ENCODE results near the gene CEL. TPM values are rescaled to one million over a fixed set of nuclear protein-coding genes. Genes with fewer than 3 reads are reported as not detected.

CEL gene
- total RNA-seq, 2 experiments from 2014 or later: 1.2 to 1.8 TPM

DNA sequence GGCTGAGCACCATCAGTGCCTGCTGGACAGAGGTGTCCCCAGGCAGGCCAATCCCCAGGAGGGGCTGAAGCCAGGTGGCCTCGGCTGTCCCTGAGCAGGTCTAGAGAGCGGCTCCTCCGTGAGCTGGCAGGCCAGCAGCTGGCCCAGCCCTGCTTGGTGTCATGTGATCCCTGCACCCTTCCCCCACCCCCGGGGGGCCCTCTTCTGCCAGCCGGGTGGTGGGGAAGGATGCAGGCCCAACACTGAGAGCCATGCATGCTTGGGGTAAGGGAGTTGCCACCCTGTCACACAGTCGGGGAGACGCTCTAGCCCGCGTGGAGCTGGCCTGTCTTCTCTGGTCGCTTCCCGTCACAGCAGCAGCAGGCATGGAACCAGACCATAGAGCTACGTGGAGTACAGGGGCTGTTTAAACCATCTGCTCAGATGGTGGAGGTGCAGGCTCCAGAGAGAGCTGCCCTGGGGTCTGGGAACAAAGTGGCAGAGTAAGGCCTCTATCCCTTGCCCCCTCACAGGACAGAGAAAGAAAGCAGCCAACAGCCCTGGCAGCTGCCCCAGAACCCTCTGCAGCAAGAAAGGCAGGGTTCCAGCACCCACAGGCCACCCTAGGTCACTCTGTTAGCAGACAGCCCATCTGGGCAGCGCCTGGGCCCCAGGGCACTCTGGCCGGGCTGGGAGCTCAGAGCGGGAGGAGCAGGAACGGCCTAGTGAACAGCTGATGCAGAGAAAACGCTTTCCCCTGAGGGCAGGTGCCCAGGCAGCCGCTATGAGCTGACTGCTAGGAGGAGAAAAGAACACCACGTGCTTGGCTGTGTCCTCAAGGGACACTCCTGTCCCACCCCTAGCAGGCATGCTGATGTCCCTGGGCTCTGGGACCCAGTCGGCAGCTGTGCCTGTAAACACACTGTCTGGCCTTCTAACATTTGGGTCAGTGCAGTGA, 52.4 kb downstream of the CEL start:
- Histone ChIP-seq H3K79me2 (ENCODE audit: insufficient read depth, low read depth, low read length) (no peaks in the 10 kb centered on the region), H2AFZ (ENCODE audit: low read length) (no peak overlapping the region), H3K9me3 (ENCODE audit: low read length) (no peaks in the 10 kb centered on the region), H3K4me3 (ENCODE audit: low read depth, low read length, poor library complexity, severe bottlenecking) (no peak overlapping the region), H3K36me3 (ENCODE audit: insufficient read depth, low read length) (peaks cover 3% of the 10 kb centered on the region; the same call in 1 of the 2 replicates), H4K20me1 (ENCODE audit: insufficient read depth, low read length) (no peaks in the 10 kb centered on the region; the same call in 1 of the 2 replicates), H3K4me2 (ENCODE audit: low read length) (no peak overlapping the region), H3K4me1 (ENCODE audit: insufficient read depth, low read length, poor library complexity, severe bottlenecking) (peaks cover 11% of the 10 kb centered on the region), H3K27ac (ENCODE audit: low read depth, low read length, poor library complexity, severe bottlenecking) (no peak overlapping the region), H3K9me2 (ENCODE audit: insufficient read depth, low read length) (no peaks in the 10 kb centered on the region)
- ChIA-PET CTCF (ENCODE audit: unreplicated experiment) (no interaction called here), POLR2A (no interaction called here)
- TF ChIP-seq EZH2phosphoT487 (IDR thresholded peaks at IDR 0.05; ENCODE audit: borderline replicate concordance, low read depth, low read length): no peak
- TF ChIP-seq, protein P1, sequence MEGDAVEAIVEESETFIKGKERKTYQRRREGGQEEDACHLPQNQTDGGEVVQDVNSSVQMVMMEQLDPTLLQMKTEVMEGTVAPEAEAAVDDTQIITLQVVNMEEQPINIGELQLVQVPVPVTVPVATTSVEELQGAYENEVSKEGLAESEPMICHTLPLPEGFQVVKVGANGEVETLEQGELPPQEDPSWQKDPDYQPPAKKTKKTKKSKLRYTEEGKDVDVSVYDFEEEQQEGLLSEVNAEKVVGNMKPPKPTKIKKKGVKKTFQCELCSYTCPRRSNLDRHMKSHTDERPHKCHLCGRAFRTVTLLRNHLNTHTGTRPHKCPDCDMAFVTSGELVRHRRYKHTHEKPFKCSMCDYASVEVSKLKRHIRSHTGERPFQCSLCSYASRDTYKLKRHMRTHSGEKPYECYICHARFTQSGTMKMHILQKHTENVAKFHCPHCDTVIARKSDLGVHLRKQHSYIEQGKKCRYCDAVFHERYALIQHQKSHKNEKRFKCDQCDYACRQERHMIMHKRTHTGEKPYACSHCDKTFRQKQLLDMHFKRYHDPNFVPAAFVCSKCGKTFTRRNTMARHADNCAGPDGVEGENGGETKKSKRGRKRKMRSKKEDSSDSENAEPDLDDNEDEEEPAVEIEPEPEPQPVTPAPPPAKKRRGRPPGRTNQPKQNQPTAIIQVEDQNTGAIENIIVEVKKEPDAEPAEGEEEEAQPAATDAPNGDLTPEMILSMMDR (conservative IDR thresholded peaks at IDR 0.05; ENCODE audit: low read length): no peak
- no peak for DNase-seq (ENCODE audit: low spot score)
- intact Hi-C loops (cut with micrococcal nuclease; ENCODE audit: unreplicated experiment): no loop called here
- BruUV-seq (replicated peaks): no TSS peak

DNA sequence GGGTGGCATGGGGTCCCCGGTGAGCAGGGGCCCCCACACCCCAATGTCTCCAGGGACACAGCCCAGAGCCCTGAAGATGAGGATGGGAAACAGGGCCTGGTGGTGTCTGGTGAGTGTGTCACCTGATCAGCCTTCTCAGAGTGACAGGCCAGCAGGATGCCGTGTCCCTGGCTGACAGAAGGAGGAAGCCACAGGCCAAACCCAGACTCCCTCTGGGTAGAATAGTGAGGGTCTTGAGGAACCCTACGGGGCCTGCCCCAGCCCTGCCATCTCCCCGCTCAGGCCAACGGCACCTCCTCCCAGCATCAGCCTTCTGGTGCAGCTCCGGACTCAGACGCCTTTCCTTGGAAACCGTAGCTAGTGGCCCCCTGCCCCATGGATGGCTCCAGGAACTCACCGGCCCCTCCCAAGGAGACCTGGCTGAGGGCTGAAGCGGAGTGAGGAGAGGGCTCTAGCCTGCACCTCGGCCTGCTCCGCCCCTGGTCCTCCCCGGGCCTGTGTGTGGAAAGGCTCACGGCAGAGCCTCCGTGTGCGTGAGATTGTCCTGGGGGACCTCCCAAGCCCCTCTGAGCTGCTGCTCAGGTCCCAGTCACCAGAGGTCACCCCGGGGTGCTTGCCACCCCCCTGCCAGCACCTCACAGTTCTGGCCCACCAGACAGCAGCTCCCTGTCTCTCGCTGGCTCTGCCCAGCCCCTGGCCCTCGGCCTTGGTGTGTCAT, 53.3 kb downstream of the CEL start:
- Histone ChIP-seq H4K20me1 (ENCODE audit: insufficient read depth, low read length) (no peaks in the 10 kb centered on the region; the same call in 1 of the 2 replicates), H3K9me3 (ENCODE audit: low read length) (no peaks in the 10 kb centered on the region), H3K4me2 (ENCODE audit: low read length) (no peak overlapping the region), H3K27ac (ENCODE audit: low read depth, low read length, poor library complexity, severe bottlenecking) (no peak overlapping the region), H3K79me2 (ENCODE audit: insufficient read depth, low read depth, low read length) (no peaks in the 10 kb centered on the region), H3K9me2 (ENCODE audit: insufficient read depth, low read length) (no peaks in the 10 kb centered on the region), H3K36me3 (ENCODE audit: insufficient read depth, low read length) (no peaks in the 10 kb centered on the region), H3K4me1 (ENCODE audit: insufficient read depth, low read length, poor library complexity, severe bottlenecking) (peaks cover 11% of the 10 kb centered on the region), H2AFZ (ENCODE audit: low read length) (no peak overlapping the region), H3K4me3 (ENCODE audit: low read depth, low read length, poor library complexity, severe bottlenecking) (no peak overlapping the region)
- ChIA-PET POLR2A (no interaction called here), CTCF (ENCODE audit: unreplicated experiment) (no interaction called here)
- DNase-seq (ENCODE audit: low spot score): no peak
- intact Hi-C loops (cut with micrococcal nuclease; ENCODE audit: unreplicated experiment): no loop called here
- no peak for TF ChIP-seq EZH2phosphoT487 (IDR thresholded peaks at IDR 0.05; ENCODE audit: borderline replicate concordance, low read depth, low read length)
- TF ChIP-seq, protein P1 (conservative IDR thresholded peaks at IDR 0.05; ENCODE audit: low read length): no peak
- no TSS peak for BruUV-seq (replicated peaks)
